ENCODE data around the gene FHOD1. TPM values are rescaled to one million over a fixed set of nuclear protein-coding genes. Genes with fewer than 3 reads are reported as not detected.

The FHOD1 gene
- total RNA-seq, 1 donor = 28.2 TPM

- no peaks in the 10 kb centered on the region for H3K9me3 ChIP-seq (ENCODE audit: low read depth, low read length)
- no peaks in the 10 kb centered on the region for H3K79me2 ChIP-seq (ENCODE audit: insufficient read depth, low read length)
- H3K27me3 ChIP-seq (ENCODE audit: insufficient read depth, low read length) = no peaks in the 10 kb centered on the region
- no peaks in the 10 kb centered on the region for H3K36me3 ChIP-seq (ENCODE audit: insufficient read depth, low read length)
- no peaks in the 10 kb centered on the region for H3K4me1 ChIP-seq (ENCODE audit: insufficient read depth, low read length)
- no peak overlapping the region for H3K4me2 ChIP-seq (ENCODE audit: insufficient read depth, low read length)
- no peak for DNase-seq (ENCODE audit: insufficient read length, low spot score, missing footprints)
- H3K4me3 ChIP-seq (ENCODE audit: insufficient read depth, low read length) = no peak overlapping the region
- H2AFZ ChIP-seq (ENCODE audit: low read length) = no peak overlapping the region
- TF ChIP-seq, protein P1, sequence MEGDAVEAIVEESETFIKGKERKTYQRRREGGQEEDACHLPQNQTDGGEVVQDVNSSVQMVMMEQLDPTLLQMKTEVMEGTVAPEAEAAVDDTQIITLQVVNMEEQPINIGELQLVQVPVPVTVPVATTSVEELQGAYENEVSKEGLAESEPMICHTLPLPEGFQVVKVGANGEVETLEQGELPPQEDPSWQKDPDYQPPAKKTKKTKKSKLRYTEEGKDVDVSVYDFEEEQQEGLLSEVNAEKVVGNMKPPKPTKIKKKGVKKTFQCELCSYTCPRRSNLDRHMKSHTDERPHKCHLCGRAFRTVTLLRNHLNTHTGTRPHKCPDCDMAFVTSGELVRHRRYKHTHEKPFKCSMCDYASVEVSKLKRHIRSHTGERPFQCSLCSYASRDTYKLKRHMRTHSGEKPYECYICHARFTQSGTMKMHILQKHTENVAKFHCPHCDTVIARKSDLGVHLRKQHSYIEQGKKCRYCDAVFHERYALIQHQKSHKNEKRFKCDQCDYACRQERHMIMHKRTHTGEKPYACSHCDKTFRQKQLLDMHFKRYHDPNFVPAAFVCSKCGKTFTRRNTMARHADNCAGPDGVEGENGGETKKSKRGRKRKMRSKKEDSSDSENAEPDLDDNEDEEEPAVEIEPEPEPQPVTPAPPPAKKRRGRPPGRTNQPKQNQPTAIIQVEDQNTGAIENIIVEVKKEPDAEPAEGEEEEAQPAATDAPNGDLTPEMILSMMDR (IDR thresholded peaks at IDR 0.05; ENCODE audit: extremely low read depth, low read depth, low read length) = no peak
- no peak overlapping the region for H3K27ac ChIP-seq (ENCODE audit: low read depth, low read length)
- H4K20me1 ChIP-seq (ENCODE audit: insufficient read depth, low read length) = peaks cover 2% of the 10 kb centered on the region
Measured at GRCh38 chr16:67212766-67213165, 34.5 kb downstream of the FHOD1 start.

- H4K20me1 ChIP-seq (ENCODE audit: insufficient read depth, low read length) = peaks cover 2% of the 10 kb centered on the region
- H3K4me3 ChIP-seq (ENCODE audit: insufficient read depth, low read length) = no peak overlapping the region
- TF ChIP-seq, protein P1 (IDR thresholded peaks at IDR 0.05; ENCODE audit: extremely low read depth, low read depth, low read length) = no peak
- H3K36me3 ChIP-seq (ENCODE audit: insufficient read depth, low read length) = no peaks in the 10 kb centered on the region
- no peaks in the 10 kb centered on the region for H3K79me2 ChIP-seq (ENCODE audit: insufficient read depth, low read length)
- no peaks in the 10 kb centered on the region for H3K4me1 ChIP-seq (ENCODE audit: insufficient read depth, low read length)
- H3K4me2 ChIP-seq (ENCODE audit: insufficient read depth, low read length) = no peak overlapping the region
- DNase-seq (ENCODE audit: insufficient read length, low spot score, missing footprints) = no peak
- no peaks in the 10 kb centered on the region for H3K9me3 ChIP-seq (ENCODE audit: low read depth, low read length)
- no peak overlapping the region for H2AFZ ChIP-seq (ENCODE audit: low read length)
- H3K27ac ChIP-seq (ENCODE audit: low read depth, low read length) = no peak overlapping the region
- H3K27me3 ChIP-seq (ENCODE audit: insufficient read depth, low read length) = no peaks in the 10 kb centered on the region
Measured at GRCh38 chr16:67211674-67212073, 35.6 kb downstream of the FHOD1 start.

- no peak overlapping the region for H2AFZ ChIP-seq (ENCODE audit: low read length)
- H3K4me2 ChIP-seq (ENCODE audit: insufficient read depth, low read length) = no peak overlapping the region
- no peaks in the 10 kb centered on the region for H3K79me2 ChIP-seq (ENCODE audit: insufficient read depth, low read length)
- no peaks in the 10 kb centered on the region for H3K9me3 ChIP-seq (ENCODE audit: low read depth, low read length)
- H4K20me1 ChIP-seq (ENCODE audit: insufficient read depth, low read length) = peaks cover 2% of the 10 kb centered on the region
- H3K36me3 ChIP-seq (ENCODE audit: insufficient read depth, low read length) = no peaks in the 10 kb centered on the region
- DNase-seq (ENCODE audit: insufficient read length, low spot score, missing footprints) = no peak
- no peak overlapping the region for H3K4me3 ChIP-seq (ENCODE audit: insufficient read depth, low read length)
- H3K4me1 ChIP-seq (ENCODE audit: insufficient read depth, low read length) = no peaks in the 10 kb centered on the region
- no peak overlapping the region for H3K27ac ChIP-seq (ENCODE audit: low read depth, low read length)
- H3K27me3 ChIP-seq (ENCODE audit: insufficient read depth, low read length) = no peaks in the 10 kb centered on the region
- TF ChIP-seq, protein P1 (IDR thresholded peaks at IDR 0.05; ENCODE audit: extremely low read depth, low read depth, low read length) = no peak
Measured at GRCh38 chr16:67210069-67210937, 37.0 kb downstream of the FHOD1 start.

DNA sequence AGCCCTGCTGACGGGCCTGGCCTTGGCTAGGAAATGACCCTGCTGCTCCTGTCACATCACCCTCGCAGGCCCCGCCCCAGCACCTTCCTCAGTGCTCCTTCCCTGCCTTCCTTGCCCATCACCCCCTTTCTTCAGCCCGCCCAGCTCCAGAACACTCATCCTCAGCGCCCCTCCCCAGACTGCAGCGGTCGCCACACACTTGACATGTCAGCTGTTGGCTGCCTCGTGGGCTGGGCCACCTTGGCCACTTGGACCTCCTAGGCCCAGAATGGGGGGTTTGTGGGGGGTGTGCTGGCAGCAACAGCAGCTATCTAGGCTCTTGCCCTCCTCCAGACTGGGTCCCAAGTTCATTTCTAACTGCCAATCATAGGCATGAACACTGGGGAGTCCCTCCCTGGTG lies 37.7 kb downstream of the FHOD1 start:
- H3K36me3 ChIP-seq (ENCODE audit: insufficient read depth, low read length) = no peaks in the 10 kb centered on the region
- no peak overlapping the region for H3K27ac ChIP-seq (ENCODE audit: low read depth, low read length)
- no peaks in the 10 kb centered on the region for H3K79me2 ChIP-seq (ENCODE audit: insufficient read depth, low read length)
- TF ChIP-seq, protein P1 (IDR thresholded peaks at IDR 0.05; ENCODE audit: extremely low read depth, low read depth, low read length) = no peak
- H3K27me3 ChIP-seq (ENCODE audit: insufficient read depth, low read length) = no peaks in the 10 kb centered on the region
- DNase-seq (ENCODE audit: insufficient read length, low spot score, missing footprints) = no peak
- H4K20me1 ChIP-seq (ENCODE audit: insufficient read depth, low read length) = peaks cover 2% of the 10 kb centered on the region
- H3K4me1 ChIP-seq (ENCODE audit: insufficient read depth, low read length) = no peaks in the 10 kb centered on the region
- H3K4me3 ChIP-seq (ENCODE audit: insufficient read depth, low read length) = no peak overlapping the region
- H3K4me2 ChIP-seq (ENCODE audit: insufficient read depth, low read length) = no peak overlapping the region
- no peak overlapping the region for H2AFZ ChIP-seq (ENCODE audit: low read length)
- no peaks in the 10 kb centered on the region for H3K9me3 ChIP-seq (ENCODE audit: low read depth, low read length)
